PC-3 (cell line): ENCODE data around the gene HKDC1.

Experiments used
- CTCF ChIP-seq: fragments of 300-600 bp; sonication (generic); conservative IDR thresholded peaks from 2 replicates; pipeline ENCODE4 v1.5.1; 2017; ENCODE audit warnings: antibody characterized with exemption, low read depth, mild to moderate bottlenecking, low read length
- EZH2 ChIP-seq: fragments of 300-600 bp; sonication (generic); IDR thresholded peaks from one replicate; pipeline ENCODE4 v1.6.1; 2017; ENCODE audit warnings: antibody characterized with exemption, mild to moderate bottlenecking, low read length; ENCODE audit not compliant: unreplicated experiment
- EZH2phosphoT487 ChIP-seq: fragments of 300-600 bp; sonication (generic); IDR thresholded peaks from 2 replicates; pipeline ENCODE4 v1.6.1; 2018; ENCODE audit warnings: mild to moderate bottlenecking, antibody characterized with exemption, low read length, borderline replicate concordance

DNA sequence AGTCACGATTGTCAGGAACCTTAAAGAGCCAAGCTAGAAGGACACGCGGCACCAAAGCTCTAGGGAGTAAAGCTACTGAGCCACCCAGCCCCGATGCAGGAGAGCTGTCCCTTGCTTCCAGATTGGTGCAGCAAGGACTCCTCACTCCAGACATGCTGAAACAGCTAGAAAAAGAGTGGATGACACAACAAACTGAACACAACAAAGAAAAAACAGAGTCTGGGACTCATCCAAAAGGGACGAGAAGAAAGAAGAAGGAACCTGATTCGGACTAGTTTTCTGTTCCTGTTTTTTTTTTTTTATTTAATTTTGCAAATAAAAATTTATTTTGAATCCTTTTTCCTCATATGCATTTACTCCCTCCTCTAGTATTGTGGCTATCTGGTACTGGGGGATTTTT is 11.4 kb upstream of the HKDC1 start:
- TF ChIP-seq CTCF (no peak), EZH2 (no peak), EZH2phosphoT487 (no peak)
